Measurements from ENCODE around the gene CCHCR1. TPM values are rescaled to one million over a fixed set of nuclear protein-coding genes. Genes with fewer than 3 reads are reported as not detected.
A peak's percentile ranks its signal among the peaks of the same experiment; 100 is the strongest.
"Not testable (repeated sequence)": the region's sequence is repeated elsewhere in the genome, so short reads cannot be mapped to it uniquely, and the experiment has no call there.

The CCHCR1 gene
- total RNA-seq, 2 donors from 2014 or later, result 15.6 to 28.7 TPM

DNA sequence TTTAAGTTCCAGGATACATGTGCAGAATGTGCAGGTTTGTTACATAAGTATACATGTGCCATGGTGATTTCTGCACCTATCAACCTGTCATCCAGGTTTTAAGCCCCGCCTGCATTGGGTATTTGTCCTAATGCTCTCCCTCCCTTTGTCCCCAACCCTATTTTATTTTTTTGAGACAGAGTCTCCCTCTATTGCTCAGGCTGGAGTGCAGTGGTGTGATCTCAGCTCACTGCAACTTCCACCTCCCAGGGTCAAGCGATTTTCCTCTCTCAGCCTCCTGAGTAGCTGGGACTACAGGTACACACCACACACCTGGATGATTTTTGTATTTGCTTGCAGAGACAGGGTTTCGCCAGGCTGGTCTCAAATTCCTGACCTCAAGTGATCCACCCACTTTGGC, 31.6 kb upstream of the CCHCR1 start:
- intact Hi-C loops (cut with DNase I); H3K4me3 ChIP-seq; H3K27me3 ChIP-seq; H3K36me3 ChIP-seq (replicated peaks in 1 of 2; ENCODE audit: insufficient read depth in 1 of 2, low read depth in 2 of 2); H3K9me3 ChIP-seq: not testable (repeated sequence)
- H3K4me1 ChIP-seq, result peaks cover 25% of the 10 kb centered on the region
- DNase-seq (peak; percentile 48 to 72 (median 67)), ATAC-seq (peak; percentile 13)
- TF ChIP-seq, protein P1, sequence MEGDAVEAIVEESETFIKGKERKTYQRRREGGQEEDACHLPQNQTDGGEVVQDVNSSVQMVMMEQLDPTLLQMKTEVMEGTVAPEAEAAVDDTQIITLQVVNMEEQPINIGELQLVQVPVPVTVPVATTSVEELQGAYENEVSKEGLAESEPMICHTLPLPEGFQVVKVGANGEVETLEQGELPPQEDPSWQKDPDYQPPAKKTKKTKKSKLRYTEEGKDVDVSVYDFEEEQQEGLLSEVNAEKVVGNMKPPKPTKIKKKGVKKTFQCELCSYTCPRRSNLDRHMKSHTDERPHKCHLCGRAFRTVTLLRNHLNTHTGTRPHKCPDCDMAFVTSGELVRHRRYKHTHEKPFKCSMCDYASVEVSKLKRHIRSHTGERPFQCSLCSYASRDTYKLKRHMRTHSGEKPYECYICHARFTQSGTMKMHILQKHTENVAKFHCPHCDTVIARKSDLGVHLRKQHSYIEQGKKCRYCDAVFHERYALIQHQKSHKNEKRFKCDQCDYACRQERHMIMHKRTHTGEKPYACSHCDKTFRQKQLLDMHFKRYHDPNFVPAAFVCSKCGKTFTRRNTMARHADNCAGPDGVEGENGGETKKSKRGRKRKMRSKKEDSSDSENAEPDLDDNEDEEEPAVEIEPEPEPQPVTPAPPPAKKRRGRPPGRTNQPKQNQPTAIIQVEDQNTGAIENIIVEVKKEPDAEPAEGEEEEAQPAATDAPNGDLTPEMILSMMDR (IDR thresholded peaks at IDR 0.05), result peak in 3 of 7 experiments; percentile 9 to 22 (median 9)
- TF ChIP-seq POLR2A (IDR thresholded peaks at IDR 0.05), result peak in 2 of 3 donors; percentile 21
- peak overlapping the region in 3 of 4 donors; percentile 73 to 98 (median 93) for H3K27ac ChIP-seq
- 46 to 51% methylated on average over 3 of the region's 3 CpGs for WGBS, 2 donors

DNA sequence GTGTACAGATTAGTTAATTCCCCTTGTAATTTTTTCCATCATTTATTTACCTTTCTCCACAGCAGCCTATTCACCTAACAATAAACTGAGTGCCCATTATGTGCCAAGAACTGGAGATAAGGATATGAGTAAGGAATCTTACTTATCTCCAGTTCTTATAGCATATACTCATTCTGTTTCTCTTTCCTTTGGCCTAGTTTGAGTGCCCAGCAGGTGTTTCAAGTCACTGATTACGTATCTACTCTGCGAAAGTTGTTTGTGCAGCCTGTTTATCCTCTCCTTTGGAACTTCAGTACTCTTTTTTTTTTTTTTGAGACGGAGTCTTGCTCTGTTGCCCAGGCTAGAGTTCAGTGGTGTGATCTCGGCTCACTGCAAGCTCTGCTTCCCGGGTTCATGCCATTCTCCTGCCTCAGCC, 30.2 kb upstream of the CCHCR1 start:
- peaks cover 39% of the 10 kb centered on the region for H3K4me1 ChIP-seq
- intact Hi-C loops (cut with DNase I), result no loop called here
- H3K36me3 ChIP-seq (replicated peaks in 1 of 2; ENCODE audit: insufficient read depth in 1 of 2, low read depth in 2 of 2), result no peaks in the 10 kb centered on the region
- DNase-seq (peak; percentile 46 to 88 (median 67)), ATAC-seq (peak; percentile 85)
- no peaks in the 10 kb centered on the region for H3K27me3 ChIP-seq
- WGBS, 2 donors, result 21 to 25% methylated on average over 5 of the region's 5 CpGs
- no peaks in the 10 kb centered on the region for H3K9me3 ChIP-seq
- no peak overlapping the region for H3K4me3 ChIP-seq
- peak in 1 of 3 donors; percentile 24 for TF ChIP-seq POLR2A (IDR thresholded peaks at IDR 0.05)
- TF ChIP-seq, protein P1 (IDR thresholded peaks at IDR 0.05), result no peak
- peak overlapping the region; percentile 84 to 98 (median 92) for H3K27ac ChIP-seq

DNA sequence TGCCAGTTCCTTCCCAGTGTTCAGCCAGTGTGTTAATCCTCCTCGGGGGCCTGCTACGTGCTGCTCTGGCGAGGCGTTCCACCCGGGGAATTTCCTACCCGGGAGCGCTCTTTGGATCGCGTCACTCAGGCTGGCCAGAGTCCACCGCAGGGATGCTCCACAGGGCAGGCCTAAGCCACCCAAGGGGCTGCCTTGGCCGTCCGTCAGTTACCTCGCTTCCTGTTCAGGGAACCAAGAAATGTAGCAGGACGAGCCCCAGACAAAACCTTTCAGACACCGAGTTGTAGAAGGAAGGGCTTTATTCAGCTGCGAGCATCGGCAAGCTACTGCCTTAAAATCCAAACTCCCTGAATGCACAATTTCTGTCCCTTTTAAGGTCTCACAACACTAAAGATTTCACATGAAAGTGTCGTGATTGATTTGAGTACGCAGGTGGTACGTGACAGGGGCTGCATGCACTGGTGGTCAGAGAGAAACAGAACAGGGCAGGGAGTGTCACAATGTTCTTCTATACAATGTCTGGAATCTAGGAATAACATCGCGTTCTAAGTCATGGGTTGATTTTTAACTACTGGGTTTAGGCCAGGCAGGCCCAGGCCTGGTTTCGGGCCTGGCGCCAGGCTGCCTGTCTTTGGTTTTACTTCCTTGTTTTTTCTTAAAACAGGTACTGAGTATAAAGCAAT, 28.6 kb upstream of the CCHCR1 start:
- peak overlapping the region in 1 of 2 donors; percentile 6 for H3K4me3 ChIP-seq
- WGBS, 2 donors, result 7 to 23% methylated on average over 17 to 24 of the region's 24 CpGs
- peak; percentile 66 for ATAC-seq
- peaks cover 50% of the 10 kb centered on the region for H3K4me1 ChIP-seq
- TF ChIP-seq, protein P1 (IDR thresholded peaks at IDR 0.05), result no peak
- peak; percentile 51 to 90 (median 82) for TF ChIP-seq POLR2A (IDR thresholded peaks at IDR 0.05)
- no peaks in the 10 kb centered on the region for H3K27me3 ChIP-seq
- no peaks in the 10 kb centered on the region for H3K9me3 ChIP-seq
- H3K27ac ChIP-seq, result peak overlapping the region; percentile 90 to 98 (median 94)
- no peaks in the 10 kb centered on the region for H3K36me3 ChIP-seq (replicated peaks in 1 of 2; ENCODE audit: insufficient read depth in 1 of 2, low read depth in 2 of 2)
- DNase-seq, result peak; percentile 84 to 88 (median 86)
- intact Hi-C loops (cut with DNase I), result no loop called here

DNA sequence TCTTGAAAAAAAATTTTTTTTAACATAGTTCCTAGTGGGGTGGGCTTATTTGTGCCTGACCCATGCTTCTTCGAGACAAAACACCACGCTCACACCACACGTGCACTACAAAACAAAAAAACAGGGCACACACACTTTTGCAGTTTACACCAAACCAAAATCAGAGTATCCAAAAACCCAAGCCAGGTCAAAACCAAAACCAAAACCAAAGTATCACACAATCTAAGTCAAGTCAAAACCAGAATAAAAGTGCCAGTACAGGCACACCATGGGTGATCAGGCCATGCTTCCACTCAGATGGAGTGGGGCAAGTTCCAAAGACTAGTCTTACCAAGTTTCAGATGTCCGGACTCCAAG, 28.1 kb upstream of the CCHCR1 start:
- peak overlapping the region in 1 of 2 donors; percentile 6 for H3K4me3 ChIP-seq
- WGBS, 2 donors, result 24 to 35% methylated on average over 4 of the region's 4 CpGs
- not testable (repeated sequence) for ATAC-seq

DNA sequence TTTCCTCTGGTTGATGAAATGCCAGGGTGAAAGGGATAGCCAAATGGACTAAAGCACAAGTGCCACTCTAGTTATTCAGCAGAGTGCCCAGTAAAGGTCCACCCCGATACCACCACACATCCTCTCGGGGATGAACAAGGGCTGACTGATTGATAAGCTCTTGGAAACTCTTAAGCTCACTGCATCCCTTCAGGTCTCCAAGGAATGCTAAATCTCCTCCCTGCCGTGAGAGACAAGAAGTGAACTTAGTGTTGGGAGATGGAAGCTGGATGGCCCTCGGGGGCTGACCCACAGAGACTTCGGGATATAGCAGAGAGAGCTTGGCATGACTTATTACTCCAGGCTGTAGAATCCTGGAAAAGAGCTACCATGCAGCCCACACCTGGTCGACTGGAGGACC, 26.3 kb upstream of the CCHCR1 start:
- H3K27me3 ChIP-seq; ATAC-seq; intact Hi-C loops (cut with DNase I); H3K9me3 ChIP-seq; H3K36me3 ChIP-seq (replicated peaks in 1 of 2; ENCODE audit: insufficient read depth in 1 of 2, low read depth in 2 of 2); DNase-seq; H3K4me3 ChIP-seq: not testable (repeated sequence)
- 60 to 64% methylated on average over 6 of the region's 6 CpGs for WGBS, 2 donors
- H3K27ac ChIP-seq, result peak overlapping the region in 2 of 4 donors; percentile 50 to 90
- peaks cover 70% of the 10 kb centered on the region for H3K4me1 ChIP-seq

More for the DNA sequence above, 28.1 kb upstream of the CCHCR1 start:
- Histone ChIP-seq H3K4me1 (peaks cover 55% of the 10 kb centered on the region), H3K27ac (peak overlapping the region; percentile 90 to 98 (median 94))
- H3K9me3 ChIP-seq; H3K36me3 ChIP-seq (replicated peaks in 1 of 2; ENCODE audit: insufficient read depth in 1 of 2, low read depth in 2 of 2); H3K27me3 ChIP-seq; intact Hi-C loops (cut with DNase I); DNase-seq: not testable (repeated sequence)

DNA sequence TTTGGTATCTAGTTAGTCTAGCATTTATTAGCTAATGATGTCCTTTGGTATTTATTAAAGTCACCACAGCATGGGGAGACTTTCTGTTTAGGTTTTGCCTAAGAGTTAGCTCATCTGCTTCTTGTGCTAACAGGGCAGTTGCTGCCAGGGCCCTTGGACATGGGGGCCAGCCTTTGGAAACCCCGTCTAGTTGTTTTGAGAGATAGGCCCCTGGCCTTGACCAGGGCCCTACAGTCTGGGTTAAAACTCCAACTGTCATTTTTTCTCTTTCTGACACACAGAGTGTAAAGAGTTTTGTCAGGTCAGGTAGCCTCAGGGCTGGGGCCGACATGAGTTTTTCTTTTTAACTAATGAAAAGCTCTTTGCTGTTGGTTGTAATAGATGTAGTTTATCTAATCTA, 25.7 kb upstream of the CCHCR1 start:
- H3K36me3 ChIP-seq (replicated peaks in 1 of 2; ENCODE audit: insufficient read depth in 1 of 2, low read depth in 2 of 2); H3K27me3 ChIP-seq; intact Hi-C loops (cut with DNase I); DNase-seq; H3K4me3 ChIP-seq; H3K9me3 ChIP-seq; ATAC-seq: not testable (repeated sequence)
- H3K4me1 ChIP-seq, result peaks cover 70% of the 10 kb centered on the region
- peak overlapping the region in 2 of 4 donors; percentile 36 to 90 for H3K27ac ChIP-seq
- 13 to 22% methylated on average over 2 of the region's 2 CpGs for WGBS, 2 donors

Measured in body of pancreas (tissue), 4 donors.